SK-N-SH treated with all-trans-retinoic acid at 6 μM for 48 hours (cell line): ENCODE measurements around the gene SCD5.

ENCODE experiments used
- ATAC-seq: fragments of 200-7000 bp; cut with Tn5 transposase; 3 replicates; pipeline ENCODE4 v1.9.1; 2020; ENCODE audit warnings: mild to moderate bottlenecking, moderate library complexity
- ARNTL ChIP-seq: fragments of 450-650 bp; formaldehyde crosslinking; IDR thresholded peaks from 2 replicates; pipeline ENCODE4 v1.5.0; 2020; ENCODE audit warnings: low read depth, mild to moderate bottlenecking, moderate library complexity, borderline replicate concordance
- BACH2 ChIP-seq: fragments of 250-450 bp; sonication (Bioruptor Pico); IDR thresholded peaks from 2 replicates; pipeline ENCODE4 v1.9.0; 2021; ENCODE audit warnings: mild to moderate bottlenecking, borderline replicate concordance
- ESRRG ChIP-seq: fragments of 250-450 bp; sonication (Bioruptor Pico); IDR thresholded peaks from 2 replicates; pipeline ENCODE4 v1.6.1; 2021; ENCODE audit warnings: mild to moderate bottlenecking
- GLIS3 ChIP-seq: fragments of 250-450 bp; sonication (Bioruptor Pico); IDR thresholded peaks from 2 replicates; pipeline ENCODE4 v1.5.0; 2020; ENCODE audit warnings: mild to moderate bottlenecking, moderate library complexity
- OSR1 ChIP-seq: fragments of 250-450 bp; sonication (Bioruptor Pico); IDR thresholded peaks from 2 replicates; pipeline ENCODE4 v1.8.0; 2022; ENCODE audit warnings: moderate library complexity, mild to moderate bottlenecking, inconsistent platforms
- PPARA ChIP-seq: fragments of 250-450 bp; sonication (Bioruptor Pico); IDR thresholded peaks from 2 replicates; pipeline ENCODE4 v1.5.0; 2020; ENCODE audit warnings: mild to moderate bottlenecking, borderline replicate concordance
- RARB ChIP-seq: fragments of 250-450 bp; sonication (Bioruptor Pico); IDR thresholded peaks from 2 replicates; pipeline ENCODE4 v1.8.0; 2021; ENCODE audit warnings: mild to moderate bottlenecking, moderate library complexity
- TCF4 ChIP-seq: fragments of 250-450 bp; sonication (Bioruptor Pico); IDR thresholded peaks from 2 replicates; pipeline ENCODE4 v1.8.0; 2021; ENCODE audit warnings: mild to moderate bottlenecking, moderate library complexity, borderline replicate concordance
- ZC3H10 ChIP-seq: fragments of 250-450 bp; sonication (Bioruptor Pico); IDR thresholded peaks from 2 replicates; pipeline ENCODE4 v1.5.1; 2021; ENCODE audit warnings: mild to moderate bottlenecking, moderate library complexity
- ZFP30 ChIP-seq: fragments of 450-650 bp; formaldehyde crosslinking; IDR thresholded peaks from 2 replicates; pipeline ENCODE4 v1.5.0; 2022; ENCODE audit warnings: mild to moderate bottlenecking, moderate library complexity
- ZNF565 ChIP-seq: fragments of 450-650 bp; formaldehyde crosslinking; conservative IDR thresholded peaks from 2 replicates; pipeline ENCODE4 v1.5.0; 2020; ENCODE audit warnings: low read depth, mild to moderate bottlenecking, moderate library complexity
- ZNF70 ChIP-seq: fragments of 450-650 bp; formaldehyde crosslinking; IDR thresholded peaks from 2 replicates; pipeline ENCODE4 v1.5.0; 2020; ENCODE audit warnings: mild to moderate bottlenecking, moderate library complexity
- ZNF8 ChIP-seq: fragments of 450-650 bp; formaldehyde crosslinking; IDR thresholded peaks from 2 replicates; pipeline ENCODE4 v1.5.0; 2020; ENCODE audit warnings: mild to moderate bottlenecking, moderate library complexity
- TF ChIP-seq, protein P1 (sequence below): fragments of 250-450 bp; sonication (Bioruptor Pico); IDR thresholded peaks from 2 replicates; pipeline ENCODE4 v1.5.1; 2021; ENCODE audit warnings: mild to moderate bottlenecking, moderate library complexity
- TF ChIP-seq, protein P2 (sequence below): fragments of 250-450 bp; sonication (Bioruptor Pico); IDR thresholded peaks from 2 replicates; pipeline ENCODE4 v1.5.1; 2020; ENCODE audit warnings: low read depth, mild to moderate bottlenecking, moderate library complexity
- TF ChIP-seq, protein P3 (sequence below): fragments of 250-450 bp; sonication (Bioruptor Pico); IDR thresholded peaks from 2 replicates; pipeline ENCODE4 v1.8.0; 2020; ENCODE audit warnings: mild to moderate bottlenecking, moderate library complexity, borderline replicate concordance
- TF ChIP-seq, protein P4 (sequence below): fragments of 250-450 bp; sonication (Bioruptor Pico); IDR thresholded peaks from 2 replicates; pipeline ENCODE4 v1.8.0; 2021; ENCODE audit warnings: low read depth, mild to moderate bottlenecking, moderate library complexity, borderline replicate concordance
- TF ChIP-seq, protein P5 (sequence below): fragments of 250-450 bp; sonication (Bioruptor Pico); IDR thresholded peaks from 2 replicates; pipeline ENCODE4 v1.5.0; 2020; ENCODE audit warnings: mild to moderate bottlenecking, moderate library complexity

Gene SCD5

DNA sequence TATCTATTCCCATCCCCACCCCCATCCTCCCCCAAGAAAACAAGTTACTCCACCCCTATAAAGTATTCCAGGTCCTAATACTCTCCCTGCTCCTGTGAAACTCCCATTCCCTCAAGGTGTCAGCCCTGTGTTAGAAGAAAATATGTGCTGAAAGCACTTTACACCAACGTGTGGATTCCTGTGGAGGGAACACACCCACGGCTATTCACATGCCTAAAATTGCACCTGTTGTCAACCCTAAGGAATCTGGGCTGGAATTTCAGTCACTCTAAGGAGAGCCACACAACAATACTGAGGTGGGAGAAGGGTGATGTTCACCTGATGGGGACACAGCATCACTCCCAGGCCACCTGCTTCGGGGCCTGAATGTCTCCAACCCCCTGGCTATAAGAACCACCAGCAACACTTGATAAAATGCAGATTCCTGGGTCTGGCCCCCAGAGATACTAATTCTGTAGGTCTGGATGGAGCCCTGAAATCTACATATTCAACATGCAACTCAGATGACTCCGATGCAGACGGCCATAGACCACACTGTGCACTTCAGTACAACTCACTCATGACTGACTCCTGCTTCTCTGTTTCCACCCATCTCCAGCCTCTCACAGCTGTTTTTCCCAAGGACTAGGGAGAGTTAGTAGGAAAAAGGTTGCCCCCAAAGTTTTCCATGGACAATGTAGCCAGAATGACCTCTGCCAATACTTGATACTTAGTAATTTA, 15.8 kb downstream of the SCD5 start:
- no peak for ATAC-seq

DNA sequence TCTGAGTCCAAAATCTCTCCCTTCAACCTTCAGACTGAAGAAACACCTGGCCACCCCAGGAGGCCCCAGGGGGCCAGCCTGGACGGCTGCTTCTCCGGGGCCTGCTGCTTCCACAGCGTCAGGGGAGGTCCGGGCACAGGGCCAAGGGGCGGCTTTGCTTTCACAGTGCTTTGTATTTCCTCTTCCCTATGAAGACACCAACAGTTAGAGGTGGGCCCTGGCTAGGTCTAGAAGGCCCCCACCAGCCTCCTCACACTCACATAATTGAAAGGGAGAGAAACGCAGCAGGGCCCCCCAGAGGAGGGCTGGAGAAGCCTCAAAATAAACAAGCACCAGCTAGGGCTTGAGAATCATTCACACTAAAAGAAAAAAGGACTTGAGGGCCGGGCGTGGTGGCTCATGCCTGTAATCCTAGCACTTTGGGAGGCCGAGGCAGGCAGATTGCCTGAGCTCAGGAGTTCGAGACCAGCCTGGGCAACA, 17.8 kb downstream of the SCD5 start:
- ATAC-seq: peak; percentile 23; the same call in 2 of the 3 replicates
- TF ChIP-seq, protein P1, sequence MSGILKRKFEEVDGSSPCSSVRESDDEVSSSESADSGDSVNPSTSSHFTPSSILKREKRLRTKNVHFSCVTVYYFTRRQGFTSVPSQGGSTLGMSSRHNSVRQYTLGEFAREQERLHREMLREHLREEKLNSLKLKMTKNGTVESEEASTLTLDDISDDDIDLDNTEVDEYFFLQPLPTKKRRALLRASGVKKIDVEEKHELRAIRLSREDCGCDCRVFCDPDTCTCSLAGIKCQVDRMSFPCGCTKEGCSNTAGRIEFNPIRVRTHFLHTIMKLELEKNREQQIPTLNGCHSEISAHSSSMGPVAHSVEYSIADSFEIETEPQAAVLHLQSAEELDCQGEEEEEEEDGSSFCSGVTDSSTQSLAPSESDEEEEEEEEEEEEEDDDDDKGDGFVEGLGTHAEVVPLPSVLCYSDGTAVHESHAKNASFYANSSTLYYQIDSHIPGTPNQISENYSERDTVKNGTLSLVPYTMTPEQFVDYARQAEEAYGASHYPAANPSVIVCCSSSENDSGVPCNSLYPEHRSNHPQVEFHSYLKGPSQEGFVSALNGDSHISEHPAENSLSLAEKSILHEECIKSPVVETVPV (CRISPR knock-in tag): no peak
- TF ChIP-seq RARB (no peak), ZC3H10 (CRISPR knock-in tag) (no peak), GLIS3 (no peak), PPARA (CRISPR knock-in tag) (no peak), BACH2 (CRISPR knock-in tag) (no peak), ZNF70 (CRISPR knock-in tag) (no peak)
- TF ChIP-seq, protein P2, sequence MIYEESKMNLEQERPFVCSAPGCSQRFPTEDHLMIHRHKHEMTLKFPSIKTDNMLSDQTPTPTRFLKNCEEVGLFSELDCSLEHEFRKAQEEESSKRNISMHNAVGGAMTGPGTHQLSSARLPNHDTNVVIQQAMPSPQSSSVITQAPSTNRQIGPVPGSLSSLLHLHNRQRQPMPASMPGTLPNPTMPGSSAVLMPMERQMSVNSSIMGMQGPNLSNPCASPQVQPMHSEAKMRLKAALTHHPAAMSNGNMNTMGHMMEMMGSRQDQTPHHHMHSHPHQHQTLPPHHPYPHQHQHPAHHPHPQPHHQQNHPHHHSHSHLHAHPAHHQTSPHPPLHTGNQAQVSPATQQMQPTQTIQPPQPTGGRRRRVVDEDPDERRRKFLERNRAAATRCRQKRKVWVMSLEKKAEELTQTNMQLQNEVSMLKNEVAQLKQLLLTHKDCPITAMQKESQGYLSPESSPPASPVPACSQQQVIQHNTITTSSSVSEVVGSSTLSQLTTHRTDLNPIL (CRISPR knock-in tag): no peak
- TF ChIP-seq, protein P3, sequence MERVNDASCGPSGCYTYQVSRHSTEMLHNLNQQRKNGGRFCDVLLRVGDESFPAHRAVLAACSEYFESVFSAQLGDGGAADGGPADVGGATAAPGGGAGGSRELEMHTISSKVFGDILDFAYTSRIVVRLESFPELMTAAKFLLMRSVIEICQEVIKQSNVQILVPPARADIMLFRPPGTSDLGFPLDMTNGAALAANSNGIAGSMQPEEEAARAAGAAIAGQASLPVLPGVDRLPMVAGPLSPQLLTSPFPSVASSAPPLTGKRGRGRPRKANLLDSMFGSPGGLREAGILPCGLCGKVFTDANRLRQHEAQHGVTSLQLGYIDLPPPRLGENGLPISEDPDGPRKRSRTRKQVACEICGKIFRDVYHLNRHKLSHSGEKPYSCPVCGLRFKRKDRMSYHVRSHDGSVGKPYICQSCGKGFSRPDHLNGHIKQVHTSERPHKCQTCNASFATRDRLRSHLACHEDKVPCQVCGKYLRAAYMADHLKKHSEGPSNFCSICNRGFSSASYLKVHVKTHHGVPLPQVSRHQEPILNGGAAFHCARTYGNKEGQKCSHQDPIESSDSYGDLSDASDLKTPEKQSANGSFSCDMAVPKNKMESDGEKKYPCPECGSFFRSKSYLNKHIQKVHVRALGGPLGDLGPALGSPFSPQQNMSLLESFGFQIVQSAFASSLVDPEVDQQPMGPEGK: no peak

More for the DNA sequence above, 15.8 kb downstream of the SCD5 start:
- no peak for TF ChIP-seq ZNF8 (CRISPR knock-in tag)
- no peak for TF ChIP-seq ESRRG (CRISPR knock-in tag)
- TF ChIP-seq TCF4 (CRISPR knock-in tag): no peak
- no peak for TF ChIP-seq ZFP30 (CRISPR knock-in tag)
- TF ChIP-seq, protein P2 (CRISPR knock-in tag): no peak
- no peak for TF ChIP-seq ARNTL
- TF ChIP-seq, protein P3: no peak
- no peak for TF ChIP-seq ZNF565 (CRISPR knock-in tag)
- TF ChIP-seq GLIS3: no peak
- no peak for TF ChIP-seq RARB

DNA sequence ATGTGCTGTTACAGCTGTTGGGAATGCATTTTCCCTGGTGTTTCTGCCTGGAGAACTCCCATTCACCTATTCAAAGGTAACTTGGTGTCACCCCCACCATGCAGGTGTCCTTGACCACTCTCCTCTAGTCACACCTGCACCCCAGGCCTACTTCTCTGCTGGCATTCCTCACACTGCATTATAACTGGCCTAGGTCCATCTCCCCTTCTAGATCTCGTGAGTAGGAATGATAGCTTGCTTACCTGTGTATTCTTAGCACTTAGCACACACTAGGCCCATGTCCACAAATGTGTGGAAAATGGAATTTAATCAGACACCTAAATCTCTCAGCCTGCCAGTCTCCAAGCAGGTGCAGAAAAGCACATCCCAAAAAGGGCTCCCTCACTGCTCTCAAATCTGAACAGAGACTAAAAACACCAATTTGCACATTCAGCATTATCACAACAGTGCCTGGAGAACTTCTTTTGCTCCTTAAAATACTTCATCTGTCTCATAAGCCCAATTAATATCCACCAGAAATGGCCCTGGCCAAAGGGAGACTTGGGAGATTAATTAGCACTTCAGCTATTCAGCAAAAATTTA, 18.3 kb downstream of the SCD5 start:
- no peak for ATAC-seq
- TF ChIP-seq, protein P4, sequence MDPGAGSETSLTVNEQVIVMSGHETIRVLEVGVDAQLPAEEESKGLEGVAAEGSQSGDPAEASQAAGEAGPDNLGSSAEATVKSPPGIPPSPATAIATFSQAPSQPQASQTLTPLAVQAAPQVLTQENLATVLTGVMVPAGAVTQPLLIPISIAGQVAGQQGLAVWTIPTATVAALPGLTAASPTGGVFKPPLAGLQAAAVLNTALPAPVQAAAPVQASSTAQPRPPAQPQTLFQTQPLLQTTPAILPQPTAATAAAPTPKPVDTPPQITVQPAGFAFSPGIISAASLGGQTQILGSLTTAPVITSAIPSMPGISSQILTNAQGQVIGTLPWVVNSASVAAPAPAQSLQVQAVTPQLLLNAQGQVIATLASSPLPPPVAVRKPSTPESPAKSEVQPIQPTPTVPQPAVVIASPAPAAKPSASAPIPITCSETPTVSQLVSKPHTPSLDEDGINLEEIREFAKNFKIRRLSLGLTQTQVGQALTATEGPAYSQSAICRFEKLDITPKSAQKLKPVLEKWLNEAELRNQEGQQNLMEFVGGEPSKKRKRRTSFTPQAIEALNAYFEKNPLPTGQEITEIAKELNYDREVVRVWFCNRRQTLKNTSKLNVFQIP (CRISPR knock-in tag): no peak
- TF ChIP-seq, protein P5, sequence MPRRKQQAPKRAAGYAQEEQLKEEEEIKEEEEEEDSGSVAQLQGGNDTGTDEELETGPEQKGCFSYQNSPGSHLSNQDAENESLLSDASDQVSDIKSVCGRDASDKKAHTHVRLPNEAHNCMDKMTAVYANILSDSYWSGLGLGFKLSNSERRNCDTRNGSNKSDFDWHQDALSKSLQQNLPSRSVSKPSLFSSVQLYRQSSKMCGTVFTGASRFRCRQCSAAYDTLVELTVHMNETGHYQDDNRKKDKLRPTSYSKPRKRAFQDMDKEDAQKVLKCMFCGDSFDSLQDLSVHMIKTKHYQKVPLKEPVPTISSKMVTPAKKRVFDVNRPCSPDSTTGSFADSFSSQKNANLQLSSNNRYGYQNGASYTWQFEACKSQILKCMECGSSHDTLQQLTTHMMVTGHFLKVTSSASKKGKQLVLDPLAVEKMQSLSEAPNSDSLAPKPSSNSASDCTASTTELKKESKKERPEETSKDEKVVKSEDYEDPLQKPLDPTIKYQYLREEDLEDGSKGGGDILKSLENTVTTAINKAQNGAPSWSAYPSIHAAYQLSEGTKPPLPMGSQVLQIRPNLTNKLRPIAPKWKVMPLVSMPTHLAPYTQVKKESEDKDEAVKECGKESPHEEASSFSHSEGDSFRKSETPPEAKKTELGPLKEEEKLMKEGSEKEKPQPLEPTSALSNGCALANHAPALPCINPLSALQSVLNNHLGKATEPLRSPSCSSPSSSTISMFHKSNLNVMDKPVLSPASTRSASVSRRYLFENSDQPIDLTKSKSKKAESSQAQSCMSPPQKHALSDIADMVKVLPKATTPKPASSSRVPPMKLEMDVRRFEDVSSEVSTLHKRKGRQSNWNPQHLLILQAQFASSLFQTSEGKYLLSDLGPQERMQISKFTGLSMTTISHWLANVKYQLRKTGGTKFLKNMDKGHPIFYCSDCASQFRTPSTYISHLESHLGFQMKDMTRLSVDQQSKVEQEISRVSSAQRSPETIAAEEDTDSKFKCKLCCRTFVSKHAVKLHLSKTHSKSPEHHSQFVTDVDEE: no peak
- TF ChIP-seq ZNF565 (CRISPR knock-in tag) (no peak), OSR1 (CRISPR knock-in tag) (no peak), ZC3H10 (CRISPR knock-in tag) (no peak)
